ENCODE results near the gene DUOX1.

The DUOX1 gene

GRCh38 chr15:45201557-45201859 lies 71.7 kb downstream of the DUOX1 start:
- no peak overlapping the region for H3K27ac Mint-ChIP-seq
- H3K4me3 Mint-ChIP-seq = no peak overlapping the region
- no peak for DNase-seq (ENCODE audit: low spot score)
- no peaks in the 10 kb centered on the region for H3K36me3 Mint-ChIP-seq (ENCODE audit: low read depth)
- H3K9me3 Mint-ChIP-seq = no peaks in the 10 kb centered on the region
- peaks cover 7% of the 10 kb centered on the region for H3K27me3 Mint-ChIP-seq (ENCODE audit: low read depth)
- peaks cover 15% of the 10 kb centered on the region for H3K4me1 Mint-ChIP-seq (ENCODE audit: low read depth)

GRCh38 chr15:45201869-45202268 lies 72.1 kb downstream of the DUOX1 start:
- Mint-ChIP-seq H3K27ac (no peak overlapping the region), H3K9me3 (no peaks in the 10 kb centered on the region), H3K4me3 (no peak overlapping the region), H3K27me3 (ENCODE audit: low read depth) (peaks cover 10% of the 10 kb centered on the region), H3K4me1 (ENCODE audit: low read depth) (peaks cover 15% of the 10 kb centered on the region), H3K36me3 (ENCODE audit: low read depth) (no peaks in the 10 kb centered on the region)
- DNase-seq (ENCODE audit: low spot score) = no peak

- H3K36me3 Mint-ChIP-seq (ENCODE audit: low read depth) = no peaks in the 10 kb centered on the region
- no peak overlapping the region for H3K27ac Mint-ChIP-seq
- H3K27me3 Mint-ChIP-seq (ENCODE audit: low read depth) = peaks cover 17% of the 10 kb centered on the region
- no peak for DNase-seq (ENCODE audit: low spot score)
- no peaks in the 10 kb centered on the region for H3K9me3 Mint-ChIP-seq
- H3K4me3 Mint-ChIP-seq = no peak overlapping the region
- peaks cover 9% of the 10 kb centered on the region for H3K4me1 Mint-ChIP-seq (ENCODE audit: low read depth)
These were observed 73.4 kb downstream of the DUOX1 start for GRCh38 chr15:45203182-45203581.

- Mint-ChIP-seq H3K4me3 (no peak overlapping the region), H3K4me1 (ENCODE audit: low read depth) (peaks cover 3% of the 10 kb centered on the region), H3K36me3 (ENCODE audit: low read depth) (no peaks in the 10 kb centered on the region), H3K9me3 (no peaks in the 10 kb centered on the region), H3K27me3 (ENCODE audit: low read depth) (peaks cover 20% of the 10 kb centered on the region), H3K27ac (no peak overlapping the region)
- peak; percentile 64 for DNase-seq (ENCODE audit: low spot score)
These were observed 75.4 kb downstream of the DUOX1 start for GRCh38 chr15:45205192-45205591.

GRCh38 chr15:45212493-45212892 lies 82.7 kb downstream of the DUOX1 start:
- no peaks in the 10 kb centered on the region for H3K36me3 Mint-ChIP-seq (ENCODE audit: low read depth)
- peaks cover 21% of the 10 kb centered on the region for H3K27me3 Mint-ChIP-seq (ENCODE audit: low read depth)
- H3K4me1 Mint-ChIP-seq (ENCODE audit: low read depth) = no peaks in the 10 kb centered on the region
- H3K27ac Mint-ChIP-seq = no peak overlapping the region
- no peak overlapping the region for H3K4me3 Mint-ChIP-seq
- no peak for DNase-seq (ENCODE audit: low spot score)
- H3K9me3 Mint-ChIP-seq = no peaks in the 10 kb centered on the region

Measured in T-helper 2 cell treated with Interferon-gamma antibody and Interleukin-4, amounts not matched to agents 5 μg/mL and 100 μg/mL, for 36 hours (primary cell).